ENCODE results near the gene ATP2C2.

- TF ChIP-seq POLR2A (IDR thresholded peaks at IDR 0.05) (no peak), CTCF (IDR thresholded peaks at IDR 0.05) (no peak)
These were observed 37.7 kb upstream of the ATP2C2 start for GRCh38 chr16:84330685-84331050.

Measured in heart left ventricle (tissue), 13 donors.